ENCODE data around the gene BBS10.
"Not testable (repeated sequence)": the region's sequence is repeated elsewhere in the genome, so short reads cannot be mapped to it uniquely, and the experiment has no call there.

Gene BBS10

DNA sequence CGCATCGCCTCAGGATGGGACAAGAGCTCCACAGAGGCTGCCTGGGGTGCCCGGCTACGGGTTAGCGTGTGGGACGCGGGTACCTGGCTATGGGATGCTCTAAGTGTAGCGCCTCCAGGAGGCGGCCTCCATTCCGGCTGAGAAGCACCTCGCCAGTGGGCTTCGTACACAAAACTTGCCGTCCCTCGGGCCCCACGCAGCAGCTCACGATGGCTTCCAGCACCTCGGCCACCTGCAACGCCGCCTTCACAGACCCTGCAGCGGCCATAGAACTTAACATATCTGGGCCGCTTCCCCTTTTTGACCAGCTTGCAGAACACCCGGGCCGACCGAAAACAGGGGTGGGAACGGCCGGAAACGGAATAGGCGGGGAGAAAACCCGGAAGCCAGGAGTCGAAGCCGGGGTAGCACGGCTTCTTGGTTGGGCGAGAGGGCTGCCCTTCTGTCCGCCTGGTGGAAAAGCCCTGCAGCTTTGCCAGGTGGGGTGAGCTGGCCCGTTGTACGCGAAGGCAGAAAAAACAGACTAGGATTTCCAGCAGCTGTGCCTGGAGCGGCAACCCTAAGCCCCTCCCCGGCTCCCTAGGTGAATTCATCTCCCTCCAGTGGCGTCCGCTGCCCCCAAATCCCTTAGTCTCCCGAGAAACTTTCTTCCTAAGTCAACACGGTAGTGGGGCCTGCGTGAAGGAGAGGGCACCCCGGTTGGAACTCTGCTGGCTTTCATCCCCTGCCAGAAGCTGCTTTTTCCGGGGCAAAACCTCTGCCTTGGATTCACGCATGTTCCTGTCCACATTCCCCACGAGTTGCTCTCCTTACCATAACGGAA is at the start of gene BBS10:
TSS of gene BBS10 (minus strand) at position 337 of the 823 bp plus-strand sequence. CDS start at position 280, 57 bp downstream.
- in situ Hi-C loops (cut with HindIII; ENCODE audit: low sequenced_read_pairs): no loop called here
- H3K4me3 ChIP-seq (ENCODE audit: low read depth, low read length): peak within 1 kb of the TSS; percentile 82
- DNase-seq (ENCODE audit: low read depth, low spot score): peak; percentile 94
- TF ChIP-seq, protein P1, sequence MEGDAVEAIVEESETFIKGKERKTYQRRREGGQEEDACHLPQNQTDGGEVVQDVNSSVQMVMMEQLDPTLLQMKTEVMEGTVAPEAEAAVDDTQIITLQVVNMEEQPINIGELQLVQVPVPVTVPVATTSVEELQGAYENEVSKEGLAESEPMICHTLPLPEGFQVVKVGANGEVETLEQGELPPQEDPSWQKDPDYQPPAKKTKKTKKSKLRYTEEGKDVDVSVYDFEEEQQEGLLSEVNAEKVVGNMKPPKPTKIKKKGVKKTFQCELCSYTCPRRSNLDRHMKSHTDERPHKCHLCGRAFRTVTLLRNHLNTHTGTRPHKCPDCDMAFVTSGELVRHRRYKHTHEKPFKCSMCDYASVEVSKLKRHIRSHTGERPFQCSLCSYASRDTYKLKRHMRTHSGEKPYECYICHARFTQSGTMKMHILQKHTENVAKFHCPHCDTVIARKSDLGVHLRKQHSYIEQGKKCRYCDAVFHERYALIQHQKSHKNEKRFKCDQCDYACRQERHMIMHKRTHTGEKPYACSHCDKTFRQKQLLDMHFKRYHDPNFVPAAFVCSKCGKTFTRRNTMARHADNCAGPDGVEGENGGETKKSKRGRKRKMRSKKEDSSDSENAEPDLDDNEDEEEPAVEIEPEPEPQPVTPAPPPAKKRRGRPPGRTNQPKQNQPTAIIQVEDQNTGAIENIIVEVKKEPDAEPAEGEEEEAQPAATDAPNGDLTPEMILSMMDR (IDR thresholded peaks at IDR 0.05; ENCODE audit: low read depth, low read length): peak; percentile 66

GRCh38 chr12:76391461-76391860 is 43.2 kb upstream of the BBS10 start:
- no peak overlapping the region for H3K4me3 ChIP-seq (ENCODE audit: low read depth, low read length)
- in situ Hi-C loops (cut with HindIII; ENCODE audit: low sequenced_read_pairs): no loop called here
- TF ChIP-seq, protein P1 (IDR thresholded peaks at IDR 0.05; ENCODE audit: low read depth, low read length): no peak
- DNase-seq (ENCODE audit: low read depth, low spot score): no peak

- TF ChIP-seq, protein P1 (IDR thresholded peaks at IDR 0.05; ENCODE audit: low read depth, low read length): no peak
- in situ Hi-C loops (cut with HindIII; ENCODE audit: low sequenced_read_pairs): no loop called here
- no peak overlapping the region for H3K4me3 ChIP-seq (ENCODE audit: low read depth, low read length)
- DNase-seq (ENCODE audit: low read depth, low spot score): no peak
These were observed 39.4 kb upstream of the BBS10 start for GRCh38 chr12:76387614-76388013.

DNA sequence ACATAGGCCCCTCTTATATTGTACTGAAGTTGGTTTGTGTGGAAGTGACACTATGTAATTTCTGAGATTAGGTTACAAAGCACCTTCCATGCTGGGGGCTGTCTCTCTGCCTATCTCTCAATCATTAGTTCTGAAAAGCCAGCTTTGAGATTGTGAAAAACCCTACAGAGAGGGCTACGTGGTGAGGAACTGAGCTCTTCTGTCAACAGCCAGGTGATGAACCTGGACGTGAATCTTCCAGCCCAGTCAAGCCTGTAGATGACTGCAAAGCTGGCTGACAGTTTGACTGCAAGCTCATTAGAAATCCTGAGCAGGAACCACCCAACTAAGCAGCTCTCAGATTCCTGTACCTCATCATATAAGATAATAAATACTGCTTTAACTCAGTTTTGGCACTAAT is 36.3 kb upstream of the BBS10 start:
- TF ChIP-seq, protein P1 (IDR thresholded peaks at IDR 0.05; ENCODE audit: low read depth, low read length): no peak
- in situ Hi-C loops (cut with HindIII; ENCODE audit: low sequenced_read_pairs): no loop called here
- H3K4me3 ChIP-seq (ENCODE audit: low read depth, low read length): no peak overlapping the region
- DNase-seq (ENCODE audit: low read depth, low spot score): no peak

DNA sequence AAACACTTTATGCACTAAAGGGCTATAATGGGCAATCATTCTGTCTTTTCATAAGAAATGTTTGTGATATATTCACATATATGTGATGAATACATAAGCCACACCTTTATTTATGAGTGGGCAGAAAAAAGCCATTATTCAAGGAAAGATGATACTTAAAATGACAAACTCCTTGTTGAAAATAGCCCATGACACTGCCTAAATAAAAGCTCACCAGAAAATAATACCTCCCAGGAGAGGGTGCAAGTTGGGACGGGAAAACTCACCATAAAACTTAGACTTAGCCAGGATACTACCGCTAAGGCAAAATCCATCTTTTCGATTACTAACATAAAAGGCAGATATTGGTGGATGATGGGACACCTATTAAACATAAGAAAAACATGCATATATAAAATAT is 35.8 kb upstream of the BBS10 start:
- in situ Hi-C loops (cut with HindIII; ENCODE audit: low sequenced_read_pairs): no loop called here
- no peak for DNase-seq (ENCODE audit: low read depth, low spot score)
- TF ChIP-seq, protein P1 (IDR thresholded peaks at IDR 0.05; ENCODE audit: low read depth, low read length): no peak
- H3K4me3 ChIP-seq (ENCODE audit: low read depth, low read length): no peak overlapping the region

- no peak for DNase-seq (ENCODE audit: low read depth, low spot score)
- H3K4me3 ChIP-seq (ENCODE audit: low read depth, low read length): no peak overlapping the region
- TF ChIP-seq, protein P1 (IDR thresholded peaks at IDR 0.05; ENCODE audit: low read depth, low read length): no peak
- in situ Hi-C loops (cut with HindIII; ENCODE audit: low sequenced_read_pairs): no loop called here
These were observed 31.0 kb upstream of the BBS10 start for GRCh38 chr12:76379261-76379660.

DNA sequence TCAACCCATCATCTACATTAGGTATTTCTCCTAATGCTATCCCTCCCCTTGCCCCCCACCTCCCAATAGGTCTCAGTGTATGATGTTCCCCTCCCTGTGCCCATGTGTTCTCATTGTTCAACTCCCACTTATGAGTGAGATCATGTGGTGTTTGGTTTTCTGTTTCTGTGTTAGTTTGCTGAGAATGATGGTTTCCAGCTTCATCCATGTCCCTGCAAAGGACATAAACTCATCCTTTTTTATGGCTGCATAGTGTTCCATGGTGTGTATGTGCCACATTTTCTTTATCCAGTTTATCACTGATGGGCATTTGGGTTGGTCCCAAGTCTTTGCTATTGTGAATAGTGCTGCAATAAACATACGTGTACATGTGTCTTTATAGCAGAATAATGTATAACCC is 28.7 kb upstream of the BBS10 start:
- H3K4me3 ChIP-seq (ENCODE audit: low read depth, low read length); in situ Hi-C loops (cut with HindIII; ENCODE audit: low sequenced_read_pairs); DNase-seq (ENCODE audit: low read depth, low spot score): not testable (repeated sequence)
